WTC11 (cell line): Measurements from ENCODE around the gene ADISSP. TPM values are rescaled to one million over a fixed set of nuclear protein-coding genes. Genes with fewer than 3 reads are reported as not detected.

Experiments used
- ATAC-seq: fragments of 200-7000 bp; cut with Tn5 transposase; 2 replicates; pipeline ENCODE4 v1.10.0; 2021; ENCODE audit warnings: mild to moderate bottlenecking, moderate library complexity
- CTCF ChIA-PET: fragments of 300-600 bp; sonication (Branson Sonifier 250); formaldehyde crosslinking; loops from one replicate; lab custom pipeline; 2021; ENCODE audit warnings: antibody characterized with exemption; lab: Charles Lee
- POLR2A ChIA-PET: fragments of 350-600 bp; sonication (Branson Sonifier 250); formaldehyde crosslinking; loops from one replicate; lab custom pipeline; 2021; ENCODE audit warnings: antibody characterized with exemption; lab: Charles Lee
- DNase-seq: peaks from one replicate; pipeline ENCODE4 v3.0.0; 2021; ENCODE audit warnings: low spot score
- H3K27ac Mint-ChIP-seq: 2 replicates; pipeline ENCODE4 v1.8.0; 2021; ENCODE audit warnings: mixed read lengths
- H3K27me3 Mint-ChIP-seq: 2 replicates; pipeline ENCODE4 v1.8.0; 2021; ENCODE audit warnings: low read depth, mild to moderate bottlenecking, moderate library complexity, mixed read lengths
- H3K36me3 Mint-ChIP-seq: 2 replicates; pipeline ENCODE4 v1.8.0; 2021; ENCODE audit warnings: mixed read lengths
- H3K4me1 Mint-ChIP-seq: 2 replicates; pipeline ENCODE4 v1.8.0; 2022; ENCODE audit warnings: mixed read lengths
- H3K4me3 Mint-ChIP-seq: 2 replicates; pipeline ENCODE4 v1.8.0; 2021; ENCODE audit warnings: mild to moderate bottlenecking, moderate library complexity, mixed read lengths
- H3K9me3 Mint-ChIP-seq: 2 replicates; pipeline ENCODE4 v1.8.0; 2021; ENCODE audit warnings: mixed read lengths
- CREM ChIP-seq: sonication (generic); formaldehyde crosslinking; IDR thresholded peaks from 2 replicates; pipeline ENCODE4 v1.8.1; 2022; ENCODE audit warnings: mild to moderate bottlenecking, missing genetic modification reagents, moderate library complexity
- ETV6 ChIP-seq: sonication (generic); formaldehyde crosslinking; IDR thresholded peaks from 2 replicates; pipeline ENCODE4 v1.8.1; 2022; ENCODE audit warnings: mild to moderate bottlenecking, missing genetic modification reagents
- FOXJ3 ChIP-seq: sonication (generic); formaldehyde crosslinking; IDR thresholded peaks from 2 replicates; pipeline ENCODE4 v1.9.0; 2021; ENCODE audit warnings: missing genetic modification reagents, mild to moderate bottlenecking, borderline replicate concordance
- GTF2I ChIP-seq: fragments of 250-450 bp; sonication (Bioruptor Pico); conservative IDR thresholded peaks from 2 replicates; pipeline ENCODE4 v1.4.0; 2021; ENCODE audit warnings: mild to moderate bottlenecking
- HMGA2 ChIP-seq: fragments of 250-450 bp; sonication (Bioruptor Pico); IDR thresholded peaks from 2 replicates; pipeline ENCODE4 v1.4.0; 2021; ENCODE audit warnings: mild to moderate bottlenecking, moderate library complexity
- HMGXB4 ChIP-seq: sonication (generic); formaldehyde crosslinking; IDR thresholded peaks from 2 replicates; pipeline ENCODE4 v1.8.1; 2023; ENCODE audit warnings: mild to moderate bottlenecking, moderate library complexity, missing genetic modification reagents
- IRF2 ChIP-seq: sonication (generic); formaldehyde crosslinking; IDR thresholded peaks from 2 replicates; pipeline ENCODE4 v1.8.0; 2022; ENCODE audit warnings: low read depth, missing genetic modification reagents, borderline replicate concordance
- JAZF1 ChIP-seq: fragments of 250-450 bp; sonication (Bioruptor Pico); IDR thresholded peaks from 2 replicates; pipeline ENCODE4 v1.9.0; 2021; ENCODE audit warnings: moderate library complexity, mild to moderate bottlenecking, inconsistent platforms
- KAT7 ChIP-seq: sonication (generic); formaldehyde crosslinking; IDR thresholded peaks from 2 replicates; pipeline ENCODE4 v1.8.1; 2023; ENCODE audit warnings: missing genetic modification reagents, mild to moderate bottlenecking, borderline replicate concordance
- OVOL2 ChIP-seq: fragments of 250-450 bp; sonication (Bioruptor Pico); IDR thresholded peaks from 2 replicates; pipeline ENCODE4 v1.9.0; 2021; ENCODE audit warnings: mild to moderate bottlenecking, borderline replicate concordance
- TEAD1 ChIP-seq: sonication (generic); formaldehyde crosslinking; IDR thresholded peaks from 2 replicates; pipeline ENCODE4 v1.8.0; 2022; ENCODE audit warnings: mild to moderate bottlenecking, missing genetic modification reagents
- TP53 ChIP-seq: sonication (generic); formaldehyde crosslinking; IDR thresholded peaks from 2 replicates; pipeline ENCODE4 v1.8.1; 2023; ENCODE audit warnings: mild to moderate bottlenecking, missing genetic modification reagents
- USF1 ChIP-seq: sonication (generic); formaldehyde crosslinking; IDR thresholded peaks from 2 replicates; pipeline ENCODE4 v1.8.0; 2022; ENCODE audit warnings: mild to moderate bottlenecking, missing genetic modification reagents
- ZNF263 ChIP-seq: sonication (generic); formaldehyde crosslinking; IDR thresholded peaks from 2 replicates; pipeline ENCODE4 v1.8.1; 2022; ENCODE audit warnings: low read depth, mild to moderate bottlenecking, moderate library complexity, missing genetic modification reagents
- ZNF317 ChIP-seq: sonication (generic); formaldehyde crosslinking; IDR thresholded peaks from 2 replicates; pipeline ENCODE4 v1.8.1; 2023; ENCODE audit warnings: low read depth, mild to moderate bottlenecking, moderate library complexity, missing genetic modification reagents, borderline replicate concordance
- ZNF671 ChIP-seq: fragments of 250-450 bp; sonication (Bioruptor Pico); IDR thresholded peaks from 2 replicates; pipeline ENCODE4 v1.8.0; 2021; ENCODE audit warnings: mild to moderate bottlenecking
- total RNA-seq: library from RNA; stranded (reverse); gene quantifications from 3 replicates; pipeline ENCODE4 v1.2.3, GENCODE V29; 2021
- TF ChIP-seq, protein P1 (sequence below): sonication (generic); formaldehyde crosslinking; IDR thresholded peaks from 2 replicates; pipeline ENCODE4 v1.8.1; 2023; ENCODE audit warnings: mild to moderate bottlenecking, missing genetic modification reagents
- TF ChIP-seq, protein P2 (sequence below): fragments of 250-450 bp; sonication (Bioruptor Pico); IDR thresholded peaks from 2 replicates; pipeline ENCODE4 v1.9.0; 2021; ENCODE audit warnings: mild to moderate bottlenecking
- TF ChIP-seq, protein P3 (sequence below): sonication (generic); formaldehyde crosslinking; conservative IDR thresholded peaks from 2 replicates; pipeline ENCODE4 v1.8.1; 2022; ENCODE audit warnings: mild to moderate bottlenecking, missing genetic modification reagents

ADISSP gene
- total RNA-seq, 1 experiment from 2014 or later = 129 TPM

DNA sequence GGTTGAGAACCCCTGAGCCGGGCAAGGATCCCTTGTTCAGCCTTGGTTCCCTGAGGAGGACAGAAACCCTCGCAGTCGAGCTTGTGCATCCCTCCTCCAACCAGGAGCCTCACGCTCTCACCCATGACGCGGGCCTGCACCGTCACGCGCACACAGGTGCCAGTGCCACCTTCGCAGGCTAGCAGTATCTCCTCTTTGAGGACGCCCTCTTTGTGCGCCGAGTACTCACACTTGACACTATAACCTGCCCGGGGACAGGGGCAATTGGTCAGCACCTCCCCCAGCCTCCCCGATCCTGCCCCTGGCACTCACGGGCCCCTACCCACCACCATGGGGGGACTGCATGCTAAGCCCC lies 13.3 kb downstream of the ADISSP start (continued):
- TF ChIP-seq, protein P1, sequence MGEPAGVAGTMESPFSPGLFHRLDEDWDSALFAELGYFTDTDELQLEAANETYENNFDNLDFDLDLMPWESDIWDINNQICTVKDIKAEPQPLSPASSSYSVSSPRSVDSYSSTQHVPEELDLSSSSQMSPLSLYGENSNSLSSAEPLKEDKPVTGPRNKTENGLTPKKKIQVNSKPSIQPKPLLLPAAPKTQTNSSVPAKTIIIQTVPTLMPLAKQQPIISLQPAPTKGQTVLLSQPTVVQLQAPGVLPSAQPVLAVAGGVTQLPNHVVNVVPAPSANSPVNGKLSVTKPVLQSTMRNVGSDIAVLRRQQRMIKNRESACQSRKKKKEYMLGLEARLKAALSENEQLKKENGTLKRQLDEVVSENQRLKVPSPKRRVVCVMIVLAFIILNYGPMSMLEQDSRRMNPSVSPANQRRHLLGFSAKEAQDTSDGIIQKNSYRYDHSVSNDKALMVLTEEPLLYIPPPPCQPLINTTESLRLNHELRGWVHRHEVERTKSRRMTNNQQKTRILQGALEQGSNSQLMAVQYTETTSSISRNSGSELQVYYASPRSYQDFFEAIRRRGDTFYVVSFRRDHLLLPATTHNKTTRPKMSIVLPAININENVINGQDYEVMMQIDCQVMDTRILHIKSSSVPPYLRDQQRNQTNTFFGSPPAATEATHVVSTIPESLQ (CRISPR knock-in tag) = no peak
- TF ChIP-seq FOXJ3 = no peak
- no peak for TF ChIP-seq IRF2 (CRISPR knock-in tag)
- TF ChIP-seq ZNF317 (CRISPR knock-in tag) = no peak
- TF ChIP-seq TP53 (CRISPR knock-in tag) = no peak
- no peak for TF ChIP-seq ZNF263 (CRISPR knock-in tag)

DNA sequence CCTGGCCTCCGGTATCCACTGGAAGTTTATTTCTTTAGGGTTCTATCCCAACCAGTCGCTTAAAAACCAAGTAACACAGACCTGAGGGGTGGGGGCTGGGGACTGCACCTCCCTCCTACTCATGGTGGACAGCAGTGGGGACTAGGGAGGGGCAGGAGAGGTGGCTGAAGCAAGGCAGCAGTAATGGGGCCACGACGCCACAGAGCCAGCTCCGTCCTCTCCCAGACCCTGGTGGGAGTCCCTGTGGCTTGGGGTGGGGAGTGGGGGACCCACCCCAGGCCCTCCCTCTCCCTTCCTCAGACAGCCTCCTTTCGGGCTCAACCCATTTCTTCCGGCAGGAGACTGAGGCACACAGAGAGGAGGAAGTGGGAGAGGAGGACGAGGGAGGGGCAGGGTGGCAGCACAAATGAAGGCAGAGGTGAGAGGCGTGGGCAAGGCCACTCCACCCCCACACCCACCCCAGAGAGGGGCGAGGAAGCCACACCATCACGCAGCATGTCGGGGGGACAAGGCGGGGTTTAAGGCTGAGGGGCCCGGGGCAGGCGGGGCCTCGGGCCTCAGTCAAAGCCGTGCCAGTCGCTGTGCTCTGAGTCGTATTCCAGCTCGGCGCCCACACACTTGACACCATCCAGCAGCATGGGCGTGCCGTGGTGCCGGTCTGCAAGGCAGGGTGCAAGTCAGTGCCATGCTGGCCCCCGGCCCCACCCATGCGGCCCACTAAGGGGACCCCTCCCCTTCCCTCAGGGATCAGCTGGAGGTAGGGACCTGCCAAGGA lies 13.9 kb downstream of the ADISSP start:
- POLR2A ChIA-PET = interaction anchor here (1.0 to 1.1 kb wide), 2 partner anchors 14 to 19 kb away, joined by 3 read pairs; partner anchors contain the start of gene ADISSP

More for the DNA sequence above, 13.9 kb downstream of the ADISSP start:
- CTCF ChIA-PET = interaction anchor here (0.6 to 8.7 kb wide), 26 partner anchors 8 to 338 kb away, joined by 3 to 195 read pairs (median 5); partner anchors contain the start of genes ADISSP, AP5S1, CENPB and SPEF1
- Mint-ChIP-seq H3K36me3 (peaks cover 21% of the 10 kb centered on the region), H3K4me3 (no peak overlapping the region), H3K27ac (no peak overlapping the region), H3K4me1 (peaks cover 6% of the 10 kb centered on the region)
- ATAC-seq (no peak), DNase-seq (no peak)
- TF ChIP-seq, protein P2, sequence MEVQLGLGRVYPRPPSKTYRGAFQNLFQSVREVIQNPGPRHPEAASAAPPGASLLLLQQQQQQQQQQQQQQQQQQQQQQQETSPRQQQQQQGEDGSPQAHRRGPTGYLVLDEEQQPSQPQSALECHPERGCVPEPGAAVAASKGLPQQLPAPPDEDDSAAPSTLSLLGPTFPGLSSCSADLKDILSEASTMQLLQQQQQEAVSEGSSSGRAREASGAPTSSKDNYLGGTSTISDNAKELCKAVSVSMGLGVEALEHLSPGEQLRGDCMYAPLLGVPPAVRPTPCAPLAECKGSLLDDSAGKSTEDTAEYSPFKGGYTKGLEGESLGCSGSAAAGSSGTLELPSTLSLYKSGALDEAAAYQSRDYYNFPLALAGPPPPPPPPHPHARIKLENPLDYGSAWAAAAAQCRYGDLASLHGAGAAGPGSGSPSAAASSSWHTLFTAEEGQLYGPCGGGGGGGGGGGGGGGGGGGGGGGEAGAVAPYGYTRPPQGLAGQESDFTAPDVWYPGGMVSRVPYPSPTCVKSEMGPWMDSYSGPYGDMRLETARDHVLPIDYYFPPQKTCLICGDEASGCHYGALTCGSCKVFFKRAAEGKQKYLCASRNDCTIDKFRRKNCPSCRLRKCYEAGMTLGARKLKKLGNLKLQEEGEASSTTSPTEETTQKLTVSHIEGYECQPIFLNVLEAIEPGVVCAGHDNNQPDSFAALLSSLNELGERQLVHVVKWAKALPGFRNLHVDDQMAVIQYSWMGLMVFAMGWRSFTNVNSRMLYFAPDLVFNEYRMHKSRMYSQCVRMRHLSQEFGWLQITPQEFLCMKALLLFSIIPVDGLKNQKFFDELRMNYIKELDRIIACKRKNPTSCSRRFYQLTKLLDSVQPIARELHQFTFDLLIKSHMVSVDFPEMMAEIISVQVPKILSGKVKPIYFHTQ (CRISPR knock-in tag) = no peak
- TF ChIP-seq, protein P3, sequence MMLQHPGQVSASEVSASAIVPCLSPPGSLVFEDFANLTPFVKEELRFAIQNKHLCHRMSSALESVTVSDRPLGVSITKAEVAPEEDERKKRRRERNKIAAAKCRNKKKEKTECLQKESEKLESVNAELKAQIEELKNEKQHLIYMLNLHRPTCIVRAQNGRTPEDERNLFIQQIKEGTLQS (CRISPR knock-in tag) = no peak
- TF ChIP-seq HMGXB4 (CRISPR knock-in tag) (no peak), USF1 (CRISPR knock-in tag) (no peak), TEAD1 (CRISPR knock-in tag) (no peak), HMGA2 (CRISPR knock-in tag) (no peak), CREM (no peak), KAT7 (CRISPR knock-in tag) (no peak), JAZF1 (no peak), ZNF671 (no peak), ETV6 (CRISPR knock-in tag) (no peak), GTF2I (no peak), FOXJ3 (no peak), OVOL2 (no peak)
- TF ChIP-seq, all 79 proteins: peak for 0
- Mint-ChIP-seq H3K9me3 (no peaks in the 10 kb centered on the region), H3K27me3 (peaks cover 22% of the 10 kb centered on the region)
